T-cell (primary cell): Measurements from ENCODE around the gene TXNRD2. TPM values are rescaled to one million over a fixed set of nuclear protein-coding genes. Genes with fewer than 3 reads are reported as not detected.
"Not testable (repeated sequence)": the region's sequence is repeated elsewhere in the genome, so short reads cannot be mapped to it uniquely, and the experiment has no call there.

ENCODE experiments used
- ATAC-seq, 4 experiments: fragments of 200-7000 bp in 3 of 4; fragments of 150-1000 bp in 1 of 4; cut with Tn5 transposase; replicated peaks in 1 of 4; 1 replicate in 3 of 4; 2 replicates in 1 of 4; pipeline ENCODE4 v1.10.0; 2021; ENCODE audit warnings: moderate library complexity in 3 of 4, mild to moderate bottlenecking in 2 of 4, moderate number of reproducible peaks in 1 of 4
- CTCF ChIA-PET, 2 donors: fragments of 300-600 bp; sonication (Branson Sonifier 250); formaldehyde crosslinking; loops; one replicate each; lab custom pipeline; 2022; ENCODE audit warnings: antibody characterized with exemption in 2 of 2; lab: Charles Lee
- POLR2A ChIA-PET, 2 donors: fragments of 300-600 bp; sonication (Branson Sonifier 250); formaldehyde crosslinking; loops; one replicate each; lab custom pipeline; 2022; ENCODE audit warnings: antibody characterized with exemption in 2 of 2; lab: Charles Lee
- DNase-seq, 35 experiments: peaks; one replicate each; pipeline versions ENCODE4 v3.0.0 to v3.0.0-alpha.2; 2013 to 2023
- H3K27ac ChIP-seq: one replicate; pipeline ENCODE4 v1.5.1; 2013; ENCODE audit warnings: low read length
- H3K27me3 ChIP-seq, 2 experiments: replicated peaks in 1 of 2; 1 replicate in 1 of 2; 2 replicates in 1 of 2; pipeline versions ENCODE4 v1.6.1 to v1.7.0; 2013; ENCODE audit warnings: low read length in 1 of 2, mixed read lengths in 1 of 2; ENCODE audit not compliant: control insufficient read depth in 2 of 2, insufficient read depth in 2 of 2; ENCODE audit errors: extremely low read depth in 1 of 2
- H3K36me3 ChIP-seq, 2 donors: 1 replicate in 1 of 2; 2 replicates in 1 of 2; pipeline versions ENCODE4 v1.6.1 to v1.7.0; 2013; ENCODE audit warnings: low read length in 1 of 2; ENCODE audit not compliant: control insufficient read depth in 2 of 2, insufficient read depth in 1 of 2; ENCODE audit errors: extremely low read depth in 1 of 2
- H3K4me1 ChIP-seq, 2 experiments: 1 replicate in 1 of 2; 2 replicates in 1 of 2; pipeline versions ENCODE4 v1.6.1 to v1.7.0; 2013; ENCODE audit warnings: low read length in 2 of 2, mixed read lengths in 1 of 2; ENCODE audit not compliant: insufficient read depth in 2 of 2, control insufficient read depth in 1 of 2; ENCODE audit errors: extremely low read depth in 1 of 2
- H3K4me3 ChIP-seq, 2 donors: 1 replicate in 1 of 2; 2 replicates in 1 of 2; pipeline versions ENCODE4 v1.5.1 to v1.7.0; 2013; ENCODE audit warnings: mild to moderate bottlenecking in 2 of 2, low read length in 1 of 2, moderate library complexity in 1 of 2; ENCODE audit not compliant: control insufficient read depth in 1 of 2; ENCODE audit errors: extremely low read depth in 1 of 2
- H3K9me3 ChIP-seq: 2 replicates; pipeline ENCODE4 v1.7.0; 2013
- H3K27ac Mint-ChIP-seq, 2 donors: one replicate each; pipeline ENCODE4 v1.8.0; 2020 to 2021; ENCODE audit warnings: mild to moderate bottlenecking in 2 of 2, mixed read lengths in 2 of 2
- H3K27me3 Mint-ChIP-seq, 2 donors: one replicate each; pipeline ENCODE4 v1.8.0; 2021 to 2022; ENCODE audit warnings: mixed read lengths in 2 of 2
- H3K36me3 Mint-ChIP-seq: one replicate; pipeline ENCODE4 v1.8.0; 2021; ENCODE audit warnings: mixed read lengths
- H3K4me1 Mint-ChIP-seq, 3 donors: one replicate each; pipeline ENCODE4 v1.8.0; 2020 to 2022; ENCODE audit warnings: mixed read lengths in 3 of 3, mild to moderate bottlenecking in 1 of 3
- H3K4me3 Mint-ChIP-seq, 3 donors: one replicate each; pipeline ENCODE4 v1.8.0; 2020 to 2022; ENCODE audit warnings: mild to moderate bottlenecking in 3 of 3, mixed read lengths in 3 of 3, moderate library complexity in 3 of 3
- H3K9me3 Mint-ChIP-seq, 3 donors: one replicate each; pipeline ENCODE4 v1.8.0; 2020 to 2022; ENCODE audit warnings: mixed read lengths in 3 of 3
- WGBS: methylation state at CpG from one replicate; pipeline ENCODE4 v1.1.5; 2013; ENCODE audit warnings: missing lambda C conversion rate; ENCODE audit not compliant: insufficient coverage; 5-methylcytosine and 5-hydroxymethylcytosine counted together
- total RNA-seq, 35 experiments: library from RNA in 6 of 35; stranded (reverse) in 6 of 35; fragments of 120-200 nt in 1 of 35; gene quantifications; one replicate each; pipeline versions ENCODE4 v1.2.1 to v1.2.4 and lab custom pipeline; 2013 to 2026

Gene TXNRD2
- total RNA-seq, 5 donors from 2014 or later (not counting 1 experiment from before 2014, with no cell fraction given), result 26.5 to 47.4 (median 28.7) TPM

DNA sequence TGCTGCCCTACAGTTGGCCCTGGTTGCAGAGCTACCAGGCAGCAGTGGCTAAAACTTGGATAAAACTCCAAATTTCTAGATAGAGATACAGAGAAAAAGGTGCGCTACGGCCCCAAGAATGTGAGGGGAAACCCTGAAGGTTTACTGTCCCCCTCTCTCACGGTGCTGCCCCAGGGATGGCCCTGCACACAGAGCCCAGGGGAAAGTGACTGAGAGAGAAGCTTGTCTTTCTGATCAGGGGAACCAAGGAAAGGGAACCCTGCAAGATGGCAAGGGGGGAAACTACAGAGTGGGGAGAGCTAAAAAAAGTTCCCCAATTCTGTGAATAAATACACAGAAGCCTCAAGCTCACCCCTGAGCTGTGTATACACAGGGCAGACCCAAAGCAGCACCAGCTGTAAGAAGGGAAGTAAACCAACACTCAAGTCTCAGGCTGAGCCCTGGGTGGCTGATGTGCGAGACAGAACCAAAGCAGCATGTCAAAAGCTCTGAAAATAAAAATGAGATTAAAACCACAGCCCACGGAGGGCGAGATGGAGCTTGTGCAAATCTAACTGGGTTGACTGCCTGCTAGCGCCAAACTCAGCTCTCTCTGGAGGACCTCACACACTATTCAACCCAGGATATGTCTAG lies 109.0 kb downstream of the TXNRD2 start:
- Mint-ChIP-seq H3K36me3 (peaks cover under 1% of the 10 kb centered on the region), H3K9me3 (no peaks in the 10 kb centered on the region), H3K4me3 (no peak overlapping the region), H3K27me3 (no peaks in the 10 kb centered on the region), H3K27ac (no peak overlapping the region), H3K4me1 (peaks cover 13 to 33% (median 32%) of the 10 kb centered on the region in 3 donors)
- no peak overlapping the region for H3K4me3 ChIP-seq
- peaks cover 0 to 3% of the 10 kb centered on the region in 2 experiments for H3K4me1 ChIP-seq
- DNase-seq (peak in 1 of 35 experiments; percentile 15), ATAC-seq (no peak)
- H3K27ac ChIP-seq, result no peak overlapping the region
- no peaks in the 10 kb centered on the region for H3K36me3 ChIP-seq
- H3K27me3 ChIP-seq, result no peaks in the 10 kb centered on the region
- 80% methylated on average over 2 of the region's 7 CpGs for WGBS
- POLR2A ChIA-PET, result no interaction called here
- H3K9me3 ChIP-seq, result no peaks in the 10 kb centered on the region
- CTCF ChIA-PET, result no interaction called here

DNA sequence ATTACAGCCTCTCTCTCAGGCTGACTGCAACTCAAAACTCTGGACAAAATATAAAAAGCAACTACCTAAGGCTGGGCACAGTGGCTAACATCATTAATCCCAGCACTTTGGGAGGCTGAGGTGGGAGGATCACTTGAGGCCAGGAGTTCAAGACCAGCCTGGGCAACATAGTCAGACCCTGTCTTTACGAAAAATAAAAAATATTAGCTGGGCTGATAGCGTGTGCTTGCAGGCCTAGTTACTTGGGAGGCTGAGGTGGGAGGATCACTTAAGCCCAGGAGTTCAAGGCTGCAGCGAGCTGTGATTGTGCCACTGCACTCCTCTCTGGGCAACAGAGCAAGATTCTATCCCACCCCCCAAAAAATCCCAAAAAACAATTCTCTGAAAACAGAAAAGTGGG lies 109.6 kb downstream of the TXNRD2 start:
- WGBS, result no CpG with 5 or more reads among the region's 3 CpGs
- peaks cover 13 to 31% (median 28%) of the 10 kb centered on the region in 3 donors for H3K4me1 Mint-ChIP-seq
- H3K9me3 Mint-ChIP-seq, H3K27me3 ChIP-seq, DNase-seq, H3K36me3 Mint-ChIP-seq, CTCF ChIA-PET, H3K27me3 Mint-ChIP-seq, H3K27ac ChIP-seq, POLR2A ChIA-PET, H3K36me3 ChIP-seq, H3K27ac Mint-ChIP-seq, H3K4me3 Mint-ChIP-seq, ATAC-seq, H3K4me3 ChIP-seq, H3K4me1 ChIP-seq, H3K9me3 ChIP-seq: not testable (repeated sequence)

DNA sequence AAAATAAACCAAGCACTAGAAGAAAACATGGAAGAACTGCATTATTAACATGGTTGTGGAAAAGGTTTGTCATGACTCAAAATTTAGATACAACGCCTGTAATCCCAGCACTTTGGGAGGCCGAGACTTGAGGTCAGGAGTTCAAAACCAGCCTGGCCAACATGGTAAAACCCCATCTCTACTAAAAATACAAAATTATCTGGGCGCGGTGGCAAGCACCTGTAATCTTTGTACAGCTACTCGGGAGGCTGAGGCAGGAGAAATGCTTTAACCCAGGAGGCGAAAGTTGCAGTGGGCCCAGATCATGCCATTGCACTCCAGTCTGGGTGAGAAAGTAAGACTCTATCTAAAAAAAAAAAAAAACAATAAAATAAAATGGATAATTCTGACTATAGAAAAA lies 110.6 kb downstream of the TXNRD2 start:
- H3K36me3 Mint-ChIP-seq, result peaks cover 7% of the 10 kb centered on the region
- H3K9me3 ChIP-seq, result no peaks in the 10 kb centered on the region
- ChIA-PET POLR2A (interaction anchor here in 1 of 2 donors (0.7 kb wide), 1 partner anchor 359 kb away, joined by 3 read pairs; no protein-coding TSS in a partner anchor), CTCF (no interaction called here)
- no peak overlapping the region for H3K27ac Mint-ChIP-seq
- H3K4me3 Mint-ChIP-seq, result no peak overlapping the region
- H3K4me1 ChIP-seq, result peaks cover 0 to 3% of the 10 kb centered on the region in 2 experiments
- DNase-seq (no peak), ATAC-seq (no peak)
- H3K27ac ChIP-seq, result no peak overlapping the region
- H3K36me3 ChIP-seq, result no peaks in the 10 kb centered on the region
- no peak overlapping the region for H3K4me3 ChIP-seq
- no peaks in the 10 kb centered on the region for H3K27me3 Mint-ChIP-seq
- no CpG with 5 or more reads among the region's 6 CpGs for WGBS
- H3K27me3 ChIP-seq, result no peaks in the 10 kb centered on the region
- no peaks in the 10 kb centered on the region for H3K9me3 Mint-ChIP-seq
- H3K4me1 Mint-ChIP-seq, result peaks cover 8 to 32% (median 26%) of the 10 kb centered on the region in 3 donors

DNA sequence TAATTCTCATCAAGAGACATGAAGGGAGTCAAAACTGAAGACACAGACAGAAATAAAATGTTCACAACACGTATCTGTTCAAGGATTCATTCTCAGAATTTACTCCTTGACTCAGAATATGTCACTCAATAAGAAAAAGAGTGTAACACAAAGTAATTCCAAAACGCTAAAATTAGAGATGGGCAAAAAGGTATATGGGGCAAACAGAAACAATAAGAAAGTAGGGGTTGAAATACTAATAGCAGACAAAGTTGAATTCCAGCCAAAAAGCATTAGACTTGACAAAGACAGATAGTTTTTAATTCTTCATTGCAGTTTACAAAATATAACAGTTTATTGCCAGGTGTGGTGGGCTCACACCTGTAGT lies 113.6 kb downstream of the TXNRD2 start:
- no peak for DNase-seq
- Mint-ChIP-seq H3K36me3 (peaks cover 8% of the 10 kb centered on the region), H3K27ac (no peak overlapping the region), H3K9me3 (no peaks in the 10 kb centered on the region), H3K27me3 (no peaks in the 10 kb centered on the region), H3K4me1 (peaks cover 0 to 14% (median 11%) of the 10 kb centered on the region in 3 donors), H3K4me3 (no peak overlapping the region)
- H3K9me3 ChIP-seq, result no peaks in the 10 kb centered on the region
- H3K4me1 ChIP-seq, result peaks cover 0 to 3% of the 10 kb centered on the region in 2 experiments
- no peaks in the 10 kb centered on the region for H3K36me3 ChIP-seq
- WGBS, result no CpG with 5 or more reads among the region's 2 CpGs
- H3K27ac ChIP-seq, result no peak overlapping the region
- no peak for ATAC-seq
- CTCF ChIA-PET, result no interaction called here
- no peak overlapping the region for H3K4me3 ChIP-seq
- POLR2A ChIA-PET, result no interaction called here
- no peaks in the 10 kb centered on the region for H3K27me3 ChIP-seq

DNA sequence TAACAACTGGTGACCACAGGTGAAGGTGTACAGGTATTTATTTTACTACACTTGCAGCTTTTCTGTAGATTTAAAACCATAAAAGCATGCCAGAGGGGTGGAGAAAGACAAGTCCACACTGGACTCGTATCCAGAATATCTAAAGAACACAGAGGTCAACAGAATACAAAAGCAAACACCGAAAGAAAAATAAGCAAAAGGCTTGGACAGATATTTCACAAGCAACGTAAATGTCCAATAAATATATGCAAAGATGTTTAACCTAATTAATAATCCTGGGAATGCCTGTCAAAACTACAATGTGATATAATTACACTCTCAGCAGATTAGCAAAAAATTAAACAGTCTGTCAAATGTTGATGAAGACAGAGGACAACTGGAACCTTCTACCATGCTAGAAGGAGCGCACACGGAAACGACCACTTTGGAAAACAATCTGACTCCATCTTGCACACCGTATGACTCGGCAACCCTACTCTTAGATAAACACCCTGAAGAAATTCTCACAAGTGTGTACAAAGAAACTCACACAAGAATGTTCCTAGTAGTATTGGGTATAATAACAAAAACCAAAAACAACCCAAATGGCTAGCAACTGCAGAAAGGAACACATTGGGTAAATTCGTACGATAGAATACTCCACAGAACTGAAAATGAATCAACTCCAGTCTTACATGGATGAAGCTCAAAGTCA lies 114.1 kb downstream of the TXNRD2 start:
- Histone ChIP-seq H3K27me3 (no peaks in the 10 kb centered on the region), H3K36me3 (no peaks in the 10 kb centered on the region), H3K27ac (no peak overlapping the region), H3K4me3 (no peak overlapping the region), H3K9me3 (no peaks in the 10 kb centered on the region), H3K4me1 (peaks cover 0 to 2% of the 10 kb centered on the region in 2 experiments)
- Mint-ChIP-seq H3K27ac (no peak overlapping the region), H3K36me3 (peaks cover 8% of the 10 kb centered on the region), H3K4me1 (peaks cover 0 to 9% (median 7%) of the 10 kb centered on the region in 3 donors), H3K27me3 (no peaks in the 10 kb centered on the region), H3K9me3 (no peaks in the 10 kb centered on the region), H3K4me3 (no peak overlapping the region)
- CTCF ChIA-PET, result no interaction called here
- POLR2A ChIA-PET, result no interaction called here
- 94% methylated on average over 2 of the region's 10 CpGs for WGBS
- DNase-seq (no peak), ATAC-seq (no peak)

DNA sequence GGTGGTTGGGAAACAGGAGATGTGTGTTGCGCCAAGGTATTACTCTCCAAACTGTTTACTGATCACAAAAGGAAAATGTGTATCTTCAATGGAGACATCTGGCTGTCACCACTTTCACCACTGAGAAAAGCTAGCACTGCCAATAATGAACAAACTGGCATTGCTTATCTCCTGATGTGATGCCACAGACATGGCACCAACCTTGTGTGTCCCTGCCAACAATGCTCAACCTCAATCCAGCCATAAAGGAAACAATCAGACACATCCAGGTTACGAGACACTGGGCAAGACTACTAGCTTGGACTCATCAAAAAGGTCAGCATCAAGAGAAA lies 115.0 kb downstream of the TXNRD2 start:
- POLR2A ChIA-PET, result no interaction called here
- Mint-ChIP-seq H3K36me3 (peaks cover 8% of the 10 kb centered on the region), H3K4me3 (no peak overlapping the region), H3K27me3 (no peaks in the 10 kb centered on the region), H3K4me1 (peaks cover 0 to 9% (median 7%) of the 10 kb centered on the region in 3 donors), H3K9me3 (no peaks in the 10 kb centered on the region), H3K27ac (no peak overlapping the region)
- no peaks in the 10 kb centered on the region for H3K9me3 ChIP-seq
- WGBS, result 50% methylated on average over 1 of the region's 2 CpGs
- ATAC-seq (no peak), DNase-seq (no peak)
- no peak overlapping the region for H3K4me3 ChIP-seq
- H3K27me3 ChIP-seq, result no peaks in the 10 kb centered on the region
- H3K4me1 ChIP-seq, result no peaks in the 10 kb centered on the region
- H3K36me3 ChIP-seq, result no peaks in the 10 kb centered on the region
- H3K27ac ChIP-seq, result no peak overlapping the region
- CTCF ChIA-PET, result no interaction called here
